OCI-LY1 (cell line): ENCODE measurements around the gene PRLH.

Source experiments
- CTCF ChIP-seq: fragments of 200-600 bp; sonication (generic), shearing (Covaris generic); IDR thresholded peaks from 2 replicates; pipeline ENCODE4 v1.5.1; 2017; ENCODE audit warnings: mild to moderate bottlenecking, antibody characterized with exemption, low read length, moderate library complexity, mixed read lengths
- EZH2 ChIP-seq: fragments of 200-600 bp; sonication (generic), shearing (Covaris generic); IDR thresholded peaks from 2 replicates; pipeline ENCODE4 v1.8.0; 2017; ENCODE audit warnings: borderline replicate concordance, mixed run types, mild to moderate bottlenecking, antibody characterized with exemption, low read length, moderate library complexity, mixed read lengths

- TF ChIP-seq CTCF = no peak
- TF ChIP-seq EZH2 = no peak
Measured at GRCh38 chr2:237576974-237577373, 10.6 kb downstream of the PRLH start.
